CD14-positive monocyte (primary cell): ENCODE measurements around the gene AHCY. TPM values are rescaled to one million over a fixed set of nuclear protein-coding genes. Genes with fewer than 3 reads are reported as not detected.
A peak's percentile ranks its signal among the peaks of the same experiment; 100 is the strongest.

Experiments
- DNase-seq, 3 donors: peaks; one replicate each; pipeline ENCODE4 v3.0.0-alpha.2; 2011 to 2022
- H2AFZ ChIP-seq: 2 replicates; pipeline ENCODE4 v1.6.0; 2012; ENCODE audit warnings: mild to moderate bottlenecking, low read depth, low read length, inconsistent platforms; ENCODE audit not compliant: insufficient read depth, poor library complexity, severe bottlenecking
- H3K27ac ChIP-seq, 2 donors: 1 replicate in 1 of 2; 2 replicates in 1 of 2; pipeline ENCODE4 v1.5.1; 2012 to 2013; ENCODE audit warnings: low read length in 2 of 2, control low read depth in 1 of 2, inconsistent platforms in 1 of 2, low read depth in 1 of 2, mild to moderate bottlenecking in 1 of 2
- H3K27me3 ChIP-seq, 2 donors: one replicate each; pipeline versions ENCODE4 v1.6.0 to v1.6.1; 2011 to 2013; ENCODE audit warnings: low read length in 2 of 2; ENCODE audit not compliant: control insufficient read depth in 2 of 2, insufficient read depth in 2 of 2
- H3K36me3 ChIP-seq, 2 donors: replicated peaks in 1 of 2; 1 replicate in 1 of 2; 2 replicates in 1 of 2; pipeline versions ENCODE4 v1.5.1 to v1.6.1; 2012 to 2013; ENCODE audit warnings: low read length in 2 of 2, control low read depth in 1 of 2, inconsistent platforms in 1 of 2, mild to moderate bottlenecking in 1 of 2; ENCODE audit not compliant: insufficient read depth in 2 of 2, control insufficient read depth in 1 of 2
- H3K4me1 ChIP-seq, 2 donors: 1 replicate in 1 of 2; 2 replicates in 1 of 2; pipeline versions ENCODE4 v1.5.1 to v1.6.1; 2012 to 2013; ENCODE audit warnings: low read length in 2 of 2, control low read depth in 1 of 2, inconsistent platforms in 1 of 2, mild to moderate bottlenecking in 1 of 2, moderate library complexity in 1 of 2; ENCODE audit not compliant: insufficient read depth in 2 of 2, control insufficient read depth in 1 of 2
- H3K4me2 ChIP-seq: replicated peaks from 2 replicates; pipeline ENCODE3; 2012; ENCODE audit warnings: low read length, moderate library complexity, mild to moderate bottlenecking; ENCODE audit not compliant: poor library complexity, severe bottlenecking; ENCODE audit errors: extremely low read depth
- H3K4me3 ChIP-seq, 3 experiments: fragments of 200-600 bp in 1 of 3; sonication (generic) in 1 of 3; replicated peaks in 1 of 3; 1 replicate in 2 of 3; 2 replicates in 1 of 3; pipeline ENCODE4 v1.5.1; 2011 to 2013; ENCODE audit warnings: low read length in 3 of 3, mild to moderate bottlenecking in 3 of 3, control low read depth in 2 of 3, low read depth in 2 of 3, inconsistent platforms in 1 of 3, moderate library complexity in 1 of 3
- H3K79me2 ChIP-seq: 2 replicates; pipeline ENCODE4 v1.6.0; 2012; ENCODE audit warnings: mild to moderate bottlenecking, control low read depth, inconsistent platforms, low read length, moderate library complexity; ENCODE audit not compliant: insufficient read depth
- H3K9ac ChIP-seq: 2 replicates; pipeline ENCODE4 v1.6.0; 2017; ENCODE audit warnings: low read length, mild to moderate bottlenecking; ENCODE audit not compliant: insufficient read depth, poor library complexity, severe bottlenecking
- H3K9me3 ChIP-seq, 2 donors: replicated peaks in 1 of 2; 1 replicate in 1 of 2; 2 replicates in 1 of 2; pipeline versions ENCODE4 v1.5.1 to v1.6.1; 2012 to 2013; ENCODE audit warnings: low read length in 2 of 2, control low read depth in 1 of 2; ENCODE audit not compliant: control insufficient read depth in 1 of 2, insufficient read depth in 1 of 2
- H4K20me1 ChIP-seq: 2 replicates; pipeline ENCODE4 v1.6.0; 2012; ENCODE audit warnings: mild to moderate bottlenecking, low read length, control low read depth, moderate library complexity; ENCODE audit not compliant: insufficient read depth
- H3K27ac Mint-ChIP-seq, 7 donors: one replicate each; pipeline ENCODE4 v1.8.0; 2020; ENCODE audit warnings: mild to moderate bottlenecking in 7 of 7, mixed read lengths in 7 of 7, moderate library complexity in 6 of 7, inconsistent platforms in 2 of 7
- H3K27me3 Mint-ChIP-seq, 3 donors: one replicate each; pipeline ENCODE4 v1.8.0; 2021 to 2022; ENCODE audit warnings: low read depth in 3 of 3, mild to moderate bottlenecking in 3 of 3, mixed read lengths in 3 of 3, moderate library complexity in 3 of 3, inconsistent platforms in 1 of 3
- H3K36me3 Mint-ChIP-seq, 2 donors: one replicate each; pipeline ENCODE4 v1.8.0; 2020; ENCODE audit warnings: mixed read lengths in 2 of 2, inconsistent platforms in 1 of 2, mild to moderate bottlenecking in 1 of 2
- H3K4me1 Mint-ChIP-seq: one replicate; pipeline ENCODE4 v1.8.0; 2020; ENCODE audit warnings: mild to moderate bottlenecking, mixed read lengths
- H3K4me3 Mint-ChIP-seq, 2 donors: one replicate each; pipeline ENCODE4 v1.8.0; 2020; ENCODE audit warnings: mild to moderate bottlenecking in 2 of 2, mixed read lengths in 2 of 2, moderate library complexity in 1 of 2
- H3K9me3 Mint-ChIP-seq, 7 donors: one replicate each; pipeline ENCODE4 v1.8.0; 2020 to 2022; ENCODE audit warnings: mixed read lengths in 7 of 7, mild to moderate bottlenecking in 6 of 7, moderate library complexity in 6 of 7, inconsistent platforms in 2 of 7
- WGBS: methylation state at CpG from one replicate; pipeline ENCODE4 v1.1.5; 2013; ENCODE audit warnings: missing lambda C conversion rate; ENCODE audit not compliant: insufficient coverage; 5-methylcytosine and 5-hydroxymethylcytosine counted together
- intact Hi-C, 2 donors: fragments of 100-400 bp; cut with micrococcal nuclease; formaldehyde crosslinking; loops; one replicate each; pipeline versions ENCODE4 v1.15.0 to v1.15.1; 2023
- polyA plus RNA-seq, 3 donors: library from polyadenylated mRNA; depleted of rRNA in 1 of 3; unstranded in 2 of 3; stranded (reverse) in 1 of 3; fragments of 300-500 nt in 2 of 3; fragments of >200 nt in 1 of 3; fragmentation: Illumina TruSeq in 2 of 3; gene quantifications; 1 replicate in 2 of 3; 2 replicates in 1 of 3; pipeline ENCODE4 v1.2.3, GENCODE V29; 2012 to 2021
- TF ChIP-seq, protein P1 (sequence below): fragments of 200-600 bp; IDR thresholded peaks from one replicate; pipeline ENCODE4 v1.8.0; 2022; ENCODE audit warnings: antibody characterized with exemption, mild to moderate bottlenecking

The AHCY gene
- polyA plus RNA-seq, 3 donors: 35.7 to 42.7 (median 41.1) TPM

DNA sequence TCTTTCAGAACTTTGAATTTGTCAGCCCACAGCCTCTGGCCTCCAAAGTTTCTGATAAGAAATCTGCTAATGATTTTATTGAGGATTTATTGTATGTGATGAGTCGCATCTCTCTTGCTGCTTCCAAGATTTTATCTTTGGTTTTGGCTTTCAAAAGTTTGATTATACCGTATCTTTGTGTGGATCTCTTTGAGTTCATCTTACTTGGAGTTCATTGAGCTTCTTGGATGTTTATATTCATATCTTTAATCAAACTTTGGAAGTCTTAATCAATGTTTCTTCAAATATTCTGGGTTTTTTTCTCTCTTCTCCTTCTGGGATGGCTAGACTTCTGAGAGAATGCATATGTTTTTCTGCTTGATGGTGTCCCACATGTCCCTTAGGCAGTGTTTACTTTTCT lies 65.2 kb downstream of the AHCY start:
- Mint-ChIP-seq H3K36me3 (peaks cover 0 to 1% of the 10 kb centered on the region in 2 donors), H3K27ac (no peak overlapping the region)
- no CpG with 5 or more reads among the region's 2 CpGs for WGBS

DNA sequence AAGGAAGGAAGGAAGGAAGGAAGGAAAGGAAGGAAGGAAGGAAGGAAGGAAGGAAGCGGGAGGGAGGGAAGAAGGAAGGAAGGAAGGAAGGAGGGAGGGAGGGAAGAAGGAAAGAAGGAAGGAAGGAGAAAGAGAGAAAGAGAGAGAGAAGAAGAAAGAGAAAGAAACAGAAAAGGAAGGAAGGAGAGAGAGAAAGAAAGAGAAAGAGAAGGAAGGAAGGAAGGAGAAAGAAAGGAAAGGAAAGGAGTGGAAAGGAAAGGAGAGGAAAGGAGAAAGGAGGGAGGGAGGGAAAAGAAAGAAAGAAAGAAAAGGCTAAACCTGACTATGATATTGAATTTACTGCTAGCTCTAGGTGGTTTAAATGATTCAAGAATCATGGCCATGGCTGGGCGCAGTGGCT lies 67.3 kb downstream of the AHCY start:
- Mint-ChIP-seq H3K36me3 (peaks cover 0 to 1% of the 10 kb centered on the region in 2 donors), H3K27ac (peak overlapping the region in 1 of 7 donors; percentile 76)

More for the DNA sequence above, 65.2 kb downstream of the AHCY start:
- Histone ChIP-seq H3K27me3 (no peaks in the 10 kb centered on the region), H3K27ac (no peak overlapping the region), H3K79me2 (no peaks in the 10 kb centered on the region), H3K36me3 (no peaks in the 10 kb centered on the region), H3K9ac (no peak overlapping the region), H2AFZ (no peak overlapping the region), H3K4me1 (peaks cover 0 to 3% of the 10 kb centered on the region in 2 donors), H4K20me1 (no peaks in the 10 kb centered on the region), H3K4me3 (no peak overlapping the region), H3K4me2 (no peak overlapping the region), H3K9me3 (peaks cover 0 to 3% of the 10 kb centered on the region in 2 donors)
- no peak for DNase-seq
- Mint-ChIP-seq H3K4me1 (peaks cover 4% of the 10 kb centered on the region), H3K27me3 (peaks cover 4 to 7% (median 6%) of the 10 kb centered on the region in 3 donors), H3K9me3 (peaks cover 13 to 25% (median 19%) of the 10 kb centered on the region in 7 donors), H3K4me3 (no peak overlapping the region)
- TF ChIP-seq, protein P1, sequence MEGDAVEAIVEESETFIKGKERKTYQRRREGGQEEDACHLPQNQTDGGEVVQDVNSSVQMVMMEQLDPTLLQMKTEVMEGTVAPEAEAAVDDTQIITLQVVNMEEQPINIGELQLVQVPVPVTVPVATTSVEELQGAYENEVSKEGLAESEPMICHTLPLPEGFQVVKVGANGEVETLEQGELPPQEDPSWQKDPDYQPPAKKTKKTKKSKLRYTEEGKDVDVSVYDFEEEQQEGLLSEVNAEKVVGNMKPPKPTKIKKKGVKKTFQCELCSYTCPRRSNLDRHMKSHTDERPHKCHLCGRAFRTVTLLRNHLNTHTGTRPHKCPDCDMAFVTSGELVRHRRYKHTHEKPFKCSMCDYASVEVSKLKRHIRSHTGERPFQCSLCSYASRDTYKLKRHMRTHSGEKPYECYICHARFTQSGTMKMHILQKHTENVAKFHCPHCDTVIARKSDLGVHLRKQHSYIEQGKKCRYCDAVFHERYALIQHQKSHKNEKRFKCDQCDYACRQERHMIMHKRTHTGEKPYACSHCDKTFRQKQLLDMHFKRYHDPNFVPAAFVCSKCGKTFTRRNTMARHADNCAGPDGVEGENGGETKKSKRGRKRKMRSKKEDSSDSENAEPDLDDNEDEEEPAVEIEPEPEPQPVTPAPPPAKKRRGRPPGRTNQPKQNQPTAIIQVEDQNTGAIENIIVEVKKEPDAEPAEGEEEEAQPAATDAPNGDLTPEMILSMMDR: no peak
- intact Hi-C loops: no loop called here

More for the DNA sequence above, 67.3 kb downstream of the AHCY start:
- Histone ChIP-seq H4K20me1 (no peaks in the 10 kb centered on the region), H3K27ac (no peak overlapping the region), H3K9ac (no peak overlapping the region), H3K4me1 (no peaks in the 10 kb centered on the region), H3K79me2 (no peaks in the 10 kb centered on the region), H3K4me2 (no peak overlapping the region), H2AFZ (no peak overlapping the region), H3K27me3 (no peaks in the 10 kb centered on the region), H3K9me3 (peaks cover 0 to 3% of the 10 kb centered on the region in 2 donors), H3K4me3 (no peak overlapping the region), H3K36me3 (no peaks in the 10 kb centered on the region)
- no peak overlapping the region for H3K4me3 Mint-ChIP-seq
- TF ChIP-seq, protein P1: no peak
- peaks cover 2 to 6% (median 4%) of the 10 kb centered on the region in 3 donors for H3K27me3 Mint-ChIP-seq
- peaks cover 13 to 25% (median 19%) of the 10 kb centered on the region in 7 donors for H3K9me3 Mint-ChIP-seq
- H3K4me1 Mint-ChIP-seq: no peaks in the 10 kb centered on the region
- intact Hi-C loops: no loop called here
- WGBS: 93% methylated on average over 2 of the region's 2 CpGs
- DNase-seq: no peak
